MCF 10A (cell line): Measurements from ENCODE around the gene CSTPP1. TPM values are rescaled to one million over a fixed set of nuclear protein-coding genes. Genes with fewer than 3 reads are reported as not detected.

Experiments used
- BruUV-seq: library from RNA; stranded (reverse); fragments of 400-500 nt; replicated peaks from 2 replicates; lab custom pipeline; 2021; lab: Mats Ljungman, UMichigan
- CTCF ChIA-PET: fragments of 300-600 bp; sonication (Branson Sonifier 250); formaldehyde crosslinking; extraction: SDS; loops from one replicate; lab custom pipeline; 2021; ENCODE audit warnings: antibody characterized with exemption, inconsistent platforms; lab: Yijun Ruan, JAX
- POLR2A ChIA-PET: fragments of 300-600, 350-650 bp; sonication (Branson Sonifier 250); formaldehyde crosslinking; extraction: SDS; loops from one replicate; lab custom pipeline; 2020; ENCODE audit warnings: antibody characterized with exemption, inconsistent platforms; lab: Yijun Ruan, JAX
- DNase-seq: peaks from one replicate; pipeline ENCODE4 v3.0.0-alpha.2; 2018; ENCODE audit not compliant: unreplicated experiment
- H3K27ac Mint-ChIP-seq: one replicate; pipeline ENCODE4 v1.8.0; 2022; ENCODE audit warnings: mild to moderate bottlenecking, low read depth, mixed read lengths; ENCODE audit not compliant: unreplicated experiment
- H3K27me3 Mint-ChIP-seq: one replicate; pipeline ENCODE4 v1.8.0; 2022; ENCODE audit warnings: mixed read lengths; ENCODE audit not compliant: insufficient read depth, unreplicated experiment
- H3K36me3 Mint-ChIP-seq: one replicate; pipeline ENCODE4 v1.8.0; 2022; ENCODE audit warnings: mild to moderate bottlenecking, moderate library complexity, mixed read lengths; ENCODE audit not compliant: insufficient read depth, unreplicated experiment
- H3K4me1 Mint-ChIP-seq: one replicate; pipeline ENCODE4 v1.8.0; 2022; ENCODE audit warnings: mixed read lengths; ENCODE audit not compliant: insufficient read depth, unreplicated experiment
- H3K4me3 Mint-ChIP-seq: one replicate; pipeline ENCODE4 v1.8.0; 2022; ENCODE audit warnings: mild to moderate bottlenecking, moderate library complexity, mixed read lengths; ENCODE audit not compliant: unreplicated experiment
- H3K9me3 Mint-ChIP-seq: one replicate; pipeline ENCODE4 v1.8.0; 2022; ENCODE audit warnings: mixed read lengths; ENCODE audit not compliant: unreplicated experiment
- CTCF ChIP-seq: fragments of 200-600 bp; IDR thresholded peaks from one replicate; pipeline ENCODE4 v1.8.0; 2022; ENCODE audit warnings: antibody characterized with exemption, mild to moderate bottlenecking; ENCODE audit not compliant: unreplicated experiment
- intact Hi-C: fragments of 100-400 bp; cut with micrococcal nuclease; formaldehyde crosslinking; loops from 2 replicates; pipeline ENCODE4 v1.14.1; 2022
- total RNA-seq: library from RNA; stranded (reverse); gene quantifications from 2 replicates; pipeline ENCODE4 v1.2.3, GENCODE V29; 2022

Gene CSTPP1
- total RNA-seq, 1 experiment from 2014 or later: 19.2 TPM

GRCh38 chr11:47147681-47148080 is 211.1 kb downstream of the CSTPP1 start:
- peaks cover 9% of the 10 kb centered on the region for H3K4me1 Mint-ChIP-seq
- intact Hi-C loops: no loop called here
- ChIA-PET POLR2A (no interaction called here), CTCF (no interaction called here)
- H3K9me3 Mint-ChIP-seq: no peaks in the 10 kb centered on the region
- no peaks in the 10 kb centered on the region for H3K36me3 Mint-ChIP-seq
- DNase-seq: no peak
- no peaks in the 10 kb centered on the region for H3K27me3 Mint-ChIP-seq
- no TSS peak for BruUV-seq
- H3K4me3 Mint-ChIP-seq: no peak overlapping the region
- H3K27ac Mint-ChIP-seq: no peak overlapping the region
- TF ChIP-seq CTCF: no peak

GRCh38 chr11:47148270-47148669 is 211.7 kb downstream of the CSTPP1 start:
- CTCF ChIA-PET: interaction anchor here (0.7 kb wide), 1 partner anchor 252 kb away, joined by 3 read pairs; no protein-coding TSS in a partner anchor
- TF ChIP-seq CTCF: no peak
- Mint-ChIP-seq H3K9me3 (no peaks in the 10 kb centered on the region), H3K36me3 (peaks cover 4% of the 10 kb centered on the region), H3K4me1 (peaks cover 7% of the 10 kb centered on the region), H3K27ac (no peak overlapping the region), H3K4me3 (no peak overlapping the region), H3K27me3 (no peaks in the 10 kb centered on the region)
- POLR2A ChIA-PET: no interaction called here
- intact Hi-C loops: no loop called here
- no peak for DNase-seq
- no TSS peak for BruUV-seq

- DNase-seq: no peak
- Mint-ChIP-seq H3K27me3 (no peaks in the 10 kb centered on the region), H3K4me1 (peaks cover 6% of the 10 kb centered on the region), H3K36me3 (peaks cover 6% of the 10 kb centered on the region), H3K27ac (no peak overlapping the region), H3K9me3 (no peaks in the 10 kb centered on the region), H3K4me3 (no peak overlapping the region)
- BruUV-seq: no TSS peak
- no peak for TF ChIP-seq CTCF
- ChIA-PET CTCF (interaction anchor here (0.6 to 1.1 kb wide), 8 partner anchors 9 to 1378 kb away, joined by 3 to 8 read pairs (median 4); no protein-coding TSS in a partner anchor), POLR2A (no interaction called here)
- intact Hi-C loops: no loop called here
These were observed 212.5 kb downstream of the CSTPP1 start for GRCh38 chr11:47148903-47149531.

GRCh38 chr11:47149782-47150181 is 213.2 kb downstream of the CSTPP1 start:
- H3K36me3 Mint-ChIP-seq: peaks cover 6% of the 10 kb centered on the region
- intact Hi-C loops: no loop called here
- no TSS peak for BruUV-seq
- POLR2A ChIA-PET: no interaction called here
- H3K27ac Mint-ChIP-seq: no peak overlapping the region
- no peaks in the 10 kb centered on the region for H3K27me3 Mint-ChIP-seq
- CTCF ChIA-PET: interaction anchor here (0.6 to 1.1 kb wide), 6 partner anchors 10 to 489 kb away, joined by 3 to 8 read pairs (median 4); no protein-coding TSS in a partner anchor
- no peaks in the 10 kb centered on the region for H3K9me3 Mint-ChIP-seq
- TF ChIP-seq CTCF: no peak
- peaks cover 6% of the 10 kb centered on the region for H3K4me1 Mint-ChIP-seq
- DNase-seq: no peak
- no peak overlapping the region for H3K4me3 Mint-ChIP-seq
